GM10248 (cell line): ENCODE results near the gene CNP.

Source experiments
- CTCF ChIA-PET: fragments of 300-600 bp; sonication (Branson Sonifier 250); formaldehyde crosslinking; extraction: SDS; loops from one replicate; lab custom pipeline; 2021; ENCODE audit warnings: antibody characterized with exemption; lab: Yijun Ruan, JAX
- POLR2A ChIA-PET: fragments of 350-650 bp; sonication (Branson Sonifier 250); formaldehyde crosslinking; extraction: SDS; loops from one replicate; lab custom pipeline; 2020; ENCODE audit warnings: antibody characterized with exemption; lab: Yijun Ruan, JAX
- DNase-seq: peaks from one replicate; pipeline ENCODE4 v3.0.0; 2012; ENCODE audit errors: extremely low spot score
- CTCF ChIP-seq: IDR thresholded peaks from 2 replicates; pipeline ENCODE4 v1.5.1; 2012; ENCODE audit warnings: mild to moderate bottlenecking, low read depth; ENCODE audit errors: extremely low read depth, missing control alignments, control extremely low read depth

CNP gene

GRCh38 chr17:41971721-41972523 is 5.3 kb downstream of the CNP start:
- ChIA-PET CTCF (interaction anchor here (0.9 to 1.2 kb wide), 5 partner anchors 8 to 48 kb away, joined by 3 to 7 read pairs (median 3); partner anchors contain the start of gene NKIRAS2), POLR2A (no interaction called here)
- TF ChIP-seq CTCF = no peak
- no peak for DNase-seq

DNA sequence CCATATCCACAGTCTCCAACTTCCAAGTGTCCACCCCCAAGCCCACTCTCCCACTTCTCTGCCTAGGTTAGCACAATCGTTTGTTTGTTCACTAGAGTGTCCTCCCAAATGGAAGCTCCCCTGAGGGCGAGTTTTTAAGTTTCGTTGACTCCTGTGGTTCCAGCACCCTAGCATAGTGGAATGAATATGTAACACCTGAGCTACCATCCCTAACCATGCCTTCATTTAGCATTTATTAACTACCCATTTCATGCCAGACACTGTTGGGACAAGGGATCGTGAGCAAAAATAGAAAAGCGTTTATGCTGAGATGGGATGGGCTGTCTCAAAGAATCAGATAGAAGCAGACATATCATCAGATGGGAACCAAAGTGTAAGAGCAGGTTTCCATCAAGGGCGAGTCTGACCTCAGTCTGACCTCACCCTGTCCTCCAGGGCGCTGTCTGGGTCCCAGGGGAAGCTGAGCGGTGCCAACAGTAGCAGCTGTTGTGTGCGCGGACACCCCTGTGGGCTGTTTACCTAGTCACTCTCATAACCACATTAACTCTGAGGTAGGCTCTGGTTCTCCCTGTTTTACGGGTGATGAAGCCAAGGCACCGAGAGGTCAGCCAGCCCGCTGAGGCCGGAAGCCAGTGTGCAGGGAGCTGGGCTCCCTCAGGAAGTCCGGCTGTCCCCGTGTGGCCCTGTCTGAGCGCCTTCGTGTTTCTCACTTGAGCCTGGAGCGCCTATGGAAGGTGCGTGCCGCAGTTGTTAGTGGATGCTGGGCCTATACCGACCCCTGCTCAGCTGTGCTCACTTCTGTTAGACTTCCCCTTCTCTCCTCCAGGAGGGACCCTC is 6.2 kb downstream of the CNP start:
- POLR2A ChIA-PET = no interaction called here
- no peak for DNase-seq
- CTCF ChIA-PET = interaction anchor here (1.0 to 1.4 kb wide), 6 partner anchors 9 to 209 kb away, joined by 3 to 7 read pairs (median 3); no protein-coding TSS in a partner anchor
- no peak for TF ChIP-seq CTCF

DNA sequence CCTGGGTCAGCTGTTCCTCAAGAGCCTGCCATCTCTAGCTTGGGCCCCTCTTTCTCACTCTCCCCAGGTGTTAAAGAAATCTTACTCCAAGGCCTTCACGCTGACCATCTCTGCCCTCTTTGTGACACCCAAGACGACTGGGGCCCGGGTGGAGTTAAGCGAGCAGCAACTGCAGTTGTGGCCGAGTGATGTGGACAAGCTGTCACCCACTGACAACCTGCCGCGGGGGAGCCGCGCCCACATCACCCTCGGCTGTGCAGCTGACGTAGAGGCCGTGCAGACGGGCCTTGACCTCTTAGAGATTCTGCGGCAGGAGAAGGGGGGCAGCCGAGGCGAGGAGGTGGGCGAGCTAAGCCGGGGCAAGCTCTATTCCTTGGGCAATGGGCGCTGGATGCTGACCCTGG is 6.8 kb downstream of the CNP start:
- ChIA-PET CTCF (interaction anchor here (1.2 to 1.4 kb wide), 3 partner anchors 10 to 208 kb away, joined by 3 to 7 read pairs (median 3); no protein-coding TSS in a partner anchor), POLR2A (no interaction called here)
- TF ChIP-seq CTCF = no peak
- no peak for DNase-seq

DNA sequence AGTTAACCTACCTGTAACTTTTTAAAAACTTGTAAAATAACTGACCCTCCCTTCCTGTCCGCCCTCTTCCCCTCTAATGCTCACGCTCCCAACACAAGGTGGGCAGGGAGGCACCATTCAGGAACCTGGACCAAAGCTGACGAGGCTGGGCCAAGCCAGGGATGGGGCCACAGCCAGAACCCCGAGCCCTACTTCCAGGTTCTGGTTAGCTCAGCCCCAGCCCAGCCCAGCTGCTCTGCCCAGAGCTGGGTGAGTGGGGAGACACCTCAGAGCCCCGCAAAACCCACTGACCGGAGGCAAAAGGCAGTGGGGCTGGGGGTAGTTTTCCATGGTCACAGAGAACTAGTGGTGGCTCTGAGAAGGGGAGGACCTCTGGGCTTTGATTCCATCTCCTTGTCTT is 7.4 kb downstream of the CNP start:
- DNase-seq = no peak
- ChIA-PET POLR2A (no interaction called here), CTCF (interaction anchor here (1.2 to 1.4 kb wide), 2 partner anchors 13 to 207 kb away, joined by 3 read pairs; no protein-coding TSS in a partner anchor)
- no peak for TF ChIP-seq CTCF

GRCh38 chr17:41974658-41975057 is 8.1 kb downstream of the CNP start:
- CTCF ChIA-PET = interaction anchor here (1.2 kb wide), 1 partner anchor 9 kb away, joined by 3 read pairs; no protein-coding TSS in a partner anchor
- DNase-seq = no peak
- TF ChIP-seq CTCF = no peak
- POLR2A ChIA-PET = no interaction called here
